C4-2B (cell line): ENCODE results near the gene TIMM17A.

Experiments
- H3K27ac ChIP-seq: fragments of 450-650 bp; 2 replicates; pipeline ENCODE4 v1.5.1; 2017
- ZFX ChIP-seq: fragments of 450-650 bp; IDR thresholded peaks from 2 replicates; pipeline ENCODE4 v1.6.1; 2017
- TF ChIP-seq, protein P1 (sequence below): fragments of 450-650 bp; conservative IDR thresholded peaks from 2 replicates; pipeline ENCODE4 v1.5.1; 2017; ENCODE audit warnings: mild to moderate bottlenecking

Gene TIMM17A

DNA sequence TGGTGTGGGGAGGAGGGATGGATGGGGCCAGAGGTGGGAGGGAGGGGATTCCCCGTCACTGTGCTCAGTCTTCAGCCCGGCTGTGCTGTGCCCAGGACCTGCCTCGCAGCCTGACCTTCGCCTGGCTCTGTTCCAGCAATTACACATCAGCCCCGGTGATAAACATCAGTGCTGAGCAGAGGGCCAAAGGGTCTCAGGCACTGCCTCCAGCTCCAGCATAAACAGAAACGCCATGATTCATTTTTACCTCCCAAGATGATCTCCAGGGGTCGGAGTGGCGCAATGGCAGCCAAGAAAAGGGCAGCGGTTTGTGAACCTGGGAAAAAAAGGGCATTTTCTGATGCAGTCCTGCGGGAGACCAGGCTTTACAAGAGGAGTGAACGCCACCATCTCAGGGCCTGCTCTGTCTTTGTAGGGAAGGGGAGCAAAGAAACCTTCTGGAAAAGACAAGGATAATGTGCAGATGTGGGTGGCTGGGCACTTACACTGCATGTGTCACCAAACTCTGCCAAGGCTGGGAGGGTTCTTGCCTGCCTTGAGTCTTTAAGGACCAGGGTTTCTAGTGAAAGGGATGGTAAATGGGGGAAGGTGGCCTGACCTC is 38.6 kb upstream of the TIMM17A start:
- no peak for TF ChIP-seq ZFX
- TF ChIP-seq, protein P1, sequence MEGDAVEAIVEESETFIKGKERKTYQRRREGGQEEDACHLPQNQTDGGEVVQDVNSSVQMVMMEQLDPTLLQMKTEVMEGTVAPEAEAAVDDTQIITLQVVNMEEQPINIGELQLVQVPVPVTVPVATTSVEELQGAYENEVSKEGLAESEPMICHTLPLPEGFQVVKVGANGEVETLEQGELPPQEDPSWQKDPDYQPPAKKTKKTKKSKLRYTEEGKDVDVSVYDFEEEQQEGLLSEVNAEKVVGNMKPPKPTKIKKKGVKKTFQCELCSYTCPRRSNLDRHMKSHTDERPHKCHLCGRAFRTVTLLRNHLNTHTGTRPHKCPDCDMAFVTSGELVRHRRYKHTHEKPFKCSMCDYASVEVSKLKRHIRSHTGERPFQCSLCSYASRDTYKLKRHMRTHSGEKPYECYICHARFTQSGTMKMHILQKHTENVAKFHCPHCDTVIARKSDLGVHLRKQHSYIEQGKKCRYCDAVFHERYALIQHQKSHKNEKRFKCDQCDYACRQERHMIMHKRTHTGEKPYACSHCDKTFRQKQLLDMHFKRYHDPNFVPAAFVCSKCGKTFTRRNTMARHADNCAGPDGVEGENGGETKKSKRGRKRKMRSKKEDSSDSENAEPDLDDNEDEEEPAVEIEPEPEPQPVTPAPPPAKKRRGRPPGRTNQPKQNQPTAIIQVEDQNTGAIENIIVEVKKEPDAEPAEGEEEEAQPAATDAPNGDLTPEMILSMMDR, result no peak
- no peak overlapping the region for H3K27ac ChIP-seq

DNA sequence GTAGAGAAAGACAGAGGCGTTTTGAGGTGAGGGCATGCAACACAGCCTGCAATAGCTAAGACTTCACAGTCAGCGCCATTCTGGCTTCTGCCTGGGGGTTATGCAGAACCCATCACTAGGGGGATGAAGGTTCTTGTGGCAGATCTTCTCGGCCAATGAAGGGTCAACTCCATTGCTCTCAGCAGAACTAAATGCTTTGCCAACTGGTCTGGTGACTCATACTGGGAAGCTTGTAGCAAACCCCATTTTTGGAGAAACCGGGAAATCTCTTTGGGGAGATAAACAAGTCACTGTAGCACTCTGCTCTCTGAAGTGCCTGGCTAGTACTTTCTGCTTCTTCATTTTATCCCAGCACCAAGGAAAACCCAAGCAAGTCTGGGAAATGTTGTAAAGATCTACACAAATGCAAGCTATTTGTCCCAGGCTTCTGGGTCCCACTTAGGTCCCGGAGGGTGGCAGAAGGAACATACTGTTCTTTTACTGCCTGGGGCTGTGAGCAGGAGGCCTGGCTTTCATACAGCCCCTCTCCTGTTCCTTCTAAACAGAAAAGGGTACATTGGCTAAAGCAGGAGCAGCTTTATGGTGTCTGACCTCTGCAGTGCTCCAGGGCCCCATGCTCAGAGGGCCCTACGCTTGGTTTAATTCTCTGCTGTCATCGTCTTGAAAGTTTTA is 37.8 kb upstream of the TIMM17A start:
- TF ChIP-seq, protein P1, result no peak
- no peak for TF ChIP-seq ZFX
- H3K27ac ChIP-seq, result no peak overlapping the region

DNA sequence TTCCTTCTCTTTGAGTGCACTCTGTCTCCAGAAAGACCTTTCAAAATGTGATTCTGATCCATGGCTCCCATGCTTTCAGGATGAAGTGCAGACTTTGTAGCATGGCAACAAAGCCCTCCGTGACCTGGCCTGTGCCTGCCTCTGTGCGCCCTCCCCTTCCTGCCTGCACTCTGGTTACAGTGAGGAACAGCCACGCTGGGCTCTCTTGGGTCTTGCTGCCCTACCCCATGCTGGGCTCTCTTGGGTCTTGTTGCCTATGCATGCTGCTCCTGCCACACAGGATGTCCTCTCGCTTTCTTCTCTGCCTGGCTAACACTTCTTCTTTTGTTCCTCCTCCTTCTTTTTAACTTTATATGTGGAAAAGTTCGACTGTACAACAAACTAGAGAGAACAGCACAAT is 37.0 kb upstream of the TIMM17A start:
- no peak for TF ChIP-seq ZFX
- TF ChIP-seq, protein P1, result no peak
- H3K27ac ChIP-seq, result no peak overlapping the region

DNA sequence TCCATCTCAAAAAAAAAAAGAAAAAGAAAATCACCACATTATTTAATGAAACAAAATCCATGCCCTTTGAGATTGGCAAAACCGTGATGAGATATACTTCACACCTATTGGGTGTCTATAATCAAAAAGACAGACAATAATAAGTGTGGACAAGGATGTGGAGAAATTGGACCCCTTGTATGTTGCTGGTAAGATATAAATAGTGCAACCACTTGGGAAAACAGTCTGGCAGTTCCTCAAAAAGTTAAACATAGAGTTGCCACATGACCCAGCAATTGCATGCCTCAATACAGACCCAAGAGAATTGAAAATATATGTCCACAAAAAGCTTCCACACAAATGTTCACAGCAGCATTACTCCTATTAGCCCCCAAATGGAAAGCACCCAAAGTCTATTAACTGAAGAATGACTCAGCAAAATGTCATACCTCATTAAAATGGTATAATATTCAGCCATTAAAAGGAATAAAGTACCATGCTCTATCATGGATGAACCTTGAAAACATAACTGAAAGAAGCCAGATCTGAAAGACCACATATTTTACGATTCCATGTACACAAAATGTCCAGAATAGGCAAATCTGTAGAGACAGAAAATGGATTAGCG is 33.2 kb upstream of the TIMM17A start:
- no peak overlapping the region for H3K27ac ChIP-seq
- no peak for TF ChIP-seq ZFX

DNA sequence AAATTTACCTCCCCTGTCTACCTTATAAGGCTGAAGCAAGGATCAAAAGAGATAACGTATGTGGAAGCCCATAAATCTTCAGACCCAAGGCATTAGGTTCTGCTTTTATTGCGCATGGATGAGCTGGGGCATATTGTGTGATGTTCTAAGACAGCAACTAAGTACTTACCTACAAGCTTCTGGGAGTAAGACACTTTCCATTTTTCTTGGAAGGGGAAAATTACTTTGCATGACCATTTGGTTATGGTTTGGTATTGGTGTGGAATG is 30.1 kb upstream of the TIMM17A start:
- TF ChIP-seq ZFX, result no peak
- TF ChIP-seq, protein P1, result no peak
- no peak overlapping the region for H3K27ac ChIP-seq

DNA sequence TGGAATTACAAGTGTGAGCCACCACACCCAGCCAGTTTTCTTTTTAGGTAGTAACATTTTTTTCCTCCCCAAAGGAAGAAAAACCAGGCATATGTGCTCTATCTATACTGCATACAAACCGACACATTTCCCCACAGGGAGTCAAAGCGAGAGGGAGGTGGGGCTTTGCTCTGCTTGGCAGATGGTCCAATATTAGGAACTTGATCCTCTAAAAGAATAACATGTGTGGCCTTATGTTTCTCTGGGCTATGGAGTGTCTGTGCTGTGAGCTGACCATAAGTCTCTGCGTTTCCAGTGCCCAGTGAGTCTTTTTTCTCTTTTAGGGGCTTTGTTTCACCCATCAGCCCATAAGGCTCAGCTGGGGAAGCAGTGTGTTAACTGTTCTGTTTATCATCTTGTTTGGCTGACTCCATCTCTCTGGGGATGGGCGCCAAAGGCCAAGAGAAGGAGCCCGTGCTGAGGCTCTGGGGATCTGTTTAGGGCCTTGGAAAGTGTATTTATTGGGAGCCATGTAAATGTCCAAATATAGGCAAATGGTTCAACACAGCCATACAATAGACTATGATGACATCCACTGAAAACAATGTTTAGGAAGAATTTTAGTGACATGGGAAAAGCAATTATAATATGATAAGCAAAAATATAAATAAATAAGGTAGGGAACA is 29.2 kb upstream of the TIMM17A start:
- TF ChIP-seq ZFX, result no peak
- TF ChIP-seq, protein P1, result no peak
- no peak overlapping the region for H3K27ac ChIP-seq

DNA sequence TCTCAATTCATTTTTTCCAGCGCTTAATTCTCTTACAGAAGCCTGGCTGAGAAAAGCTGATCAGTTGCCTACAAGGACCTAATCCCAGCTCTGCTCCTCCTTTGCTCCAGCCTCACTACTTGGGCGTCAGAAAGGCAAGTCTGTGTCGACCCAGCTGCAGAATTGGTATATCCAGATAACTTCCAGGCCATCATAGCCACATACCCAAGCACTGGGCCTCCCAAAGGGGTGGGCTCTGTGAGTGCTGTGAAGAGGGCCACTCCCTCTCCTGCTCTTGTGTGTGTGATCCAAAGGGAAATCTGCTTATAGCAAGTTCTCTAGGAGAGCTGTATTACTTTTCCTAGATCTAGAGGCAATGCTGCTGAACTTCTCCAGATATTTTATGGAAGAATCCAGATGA is 27.0 kb upstream of the TIMM17A start:
- TF ChIP-seq ZFX, result no peak
- no peak overlapping the region for H3K27ac ChIP-seq

DNA sequence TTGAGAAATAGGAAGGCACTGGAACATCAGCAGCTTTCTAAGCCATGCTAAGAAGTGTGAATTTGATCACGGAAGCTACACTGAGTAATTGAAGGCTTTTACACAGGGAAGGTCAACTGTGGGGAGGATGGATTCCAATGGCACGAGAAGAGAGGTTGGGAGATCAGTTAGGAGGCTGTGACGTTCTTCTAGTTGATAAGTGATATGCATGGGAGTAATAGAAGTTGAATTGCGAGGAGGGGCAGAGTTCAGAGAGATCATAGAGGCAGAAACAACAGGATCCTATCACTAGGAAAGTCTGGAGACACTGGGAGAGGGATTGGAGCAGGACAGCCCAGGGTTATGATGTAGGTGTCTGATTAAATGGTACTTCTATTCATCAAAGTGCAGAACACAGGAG is 25.2 kb upstream of the TIMM17A start:
- H3K27ac ChIP-seq, result no peak overlapping the region
- TF ChIP-seq, protein P1, result no peak
- TF ChIP-seq ZFX, result no peak
